T47D (cell line): ENCODE results near the gene AP3B2.

Experiments
- DNase-seq, 2 experiments: peaks; one replicate each; pipeline versions ENCODE4 v3.0.0 to v3.0.0-alpha.2; 2011 to 2012; ENCODE audit warnings: low read depth in 1 of 2, low spot score in 1 of 2
- JUND ChIP-seq: IDR thresholded peaks from 2 replicates; pipeline ENCODE4 v1.6.1; 2012; ENCODE audit warnings: low read depth
- in situ Hi-C: cut with HindIII; loops from 2 replicates; pipeline ENCODE4 v1.10.0; 2016; ENCODE audit warnings: low sequenced_read_pairs, low pct_unique_long_range_greater_than_20kb

The AP3B2 gene, protein sequence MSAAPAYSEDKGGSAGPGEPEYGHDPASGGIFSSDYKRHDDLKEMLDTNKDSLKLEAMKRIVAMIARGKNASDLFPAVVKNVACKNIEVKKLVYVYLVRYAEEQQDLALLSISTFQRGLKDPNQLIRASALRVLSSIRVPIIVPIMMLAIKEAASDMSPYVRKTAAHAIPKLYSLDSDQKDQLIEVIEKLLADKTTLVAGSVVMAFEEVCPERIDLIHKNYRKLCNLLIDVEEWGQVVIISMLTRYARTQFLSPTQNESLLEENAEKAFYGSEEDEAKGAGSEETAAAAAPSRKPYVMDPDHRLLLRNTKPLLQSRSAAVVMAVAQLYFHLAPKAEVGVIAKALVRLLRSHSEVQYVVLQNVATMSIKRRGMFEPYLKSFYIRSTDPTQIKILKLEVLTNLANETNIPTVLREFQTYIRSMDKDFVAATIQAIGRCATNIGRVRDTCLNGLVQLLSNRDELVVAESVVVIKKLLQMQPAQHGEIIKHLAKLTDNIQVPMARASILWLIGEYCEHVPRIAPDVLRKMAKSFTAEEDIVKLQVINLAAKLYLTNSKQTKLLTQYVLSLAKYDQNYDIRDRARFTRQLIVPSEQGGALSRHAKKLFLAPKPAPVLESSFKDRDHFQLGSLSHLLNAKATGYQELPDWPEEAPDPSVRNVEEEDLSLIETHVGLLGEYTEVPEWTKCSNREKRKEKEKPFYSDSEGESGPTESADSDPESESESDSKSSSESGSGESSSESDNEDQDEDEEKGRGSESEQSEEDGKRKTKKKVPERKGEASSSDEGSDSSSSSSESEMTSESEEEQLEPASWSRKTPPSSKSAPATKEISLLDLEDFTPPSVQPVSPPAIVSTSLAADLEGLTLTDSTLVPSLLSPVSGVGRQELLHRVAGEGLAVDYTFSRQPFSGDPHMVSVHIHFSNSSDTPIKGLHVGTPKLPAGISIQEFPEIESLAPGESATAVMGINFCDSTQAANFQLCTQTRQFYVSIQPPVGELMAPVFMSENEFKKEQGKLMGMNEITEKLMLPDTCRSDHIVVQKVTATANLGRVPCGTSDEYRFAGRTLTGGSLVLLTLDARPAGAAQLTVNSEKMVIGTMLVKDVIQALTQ

GRCh38 chr15:82709421-82710207 lies at the start of gene AP3B2:
AP3B2 (minus strand) TSS chr15:82709875; CDS start chr15:82709706, 169 bp downstream.
- in situ Hi-C loops = no loop called here
- DNase-seq = peak; percentile 78 to 91
- no peak for TF ChIP-seq JUND

- in situ Hi-C loops = no loop called here
- DNase-seq = no peak
- no peak for TF ChIP-seq JUND
These were observed 41.6 kb upstream of the AP3B2 start for GRCh38 chr15:82751308-82751707.

GRCh38 chr15:82750831-82751180 lies 41.1 kb upstream of the AP3B2 start:
- TF ChIP-seq JUND = no peak
- in situ Hi-C loops = no loop called here
- DNase-seq = peak in 1 of 2 experiments; percentile 44

GRCh38 chr15:82749951-82750830 lies 40.5 kb upstream of the AP3B2 start:
- no peak for TF ChIP-seq JUND
- in situ Hi-C loops = no loop called here
- peak; percentile 79 to 96 for DNase-seq

- DNase-seq = no peak
- in situ Hi-C loops = no loop called here
- no peak for TF ChIP-seq JUND
These were observed 38.6 kb upstream of the AP3B2 start for GRCh38 chr15:82748315-82748714.

DNA sequence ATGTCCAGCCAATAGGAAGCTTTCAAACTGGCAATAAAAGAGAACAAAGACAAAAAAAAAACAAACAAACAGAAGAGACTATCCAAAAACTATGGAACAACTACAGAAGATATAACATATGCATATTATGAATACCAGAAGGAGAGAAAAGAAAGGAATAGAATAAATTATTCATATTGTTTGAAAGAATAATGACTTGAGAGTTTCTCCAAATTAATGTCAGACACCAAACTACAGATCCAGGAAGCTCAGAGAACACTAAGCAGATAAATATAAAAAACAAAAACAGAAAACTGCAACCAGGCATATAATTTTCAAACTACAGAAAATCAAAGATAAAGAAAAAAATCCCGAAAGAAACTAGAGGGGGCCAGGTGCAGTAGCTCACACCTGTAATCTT lies 34.1 kb upstream of the AP3B2 start:
- TF ChIP-seq JUND = no peak
- no peak for DNase-seq
- in situ Hi-C loops = no loop called here

- peak in 1 of 2 experiments; percentile 27 for DNase-seq
- in situ Hi-C loops = no loop called here
These were observed 32.5 kb upstream of the AP3B2 start for GRCh38 chr15:82742134-82742533.

DNA sequence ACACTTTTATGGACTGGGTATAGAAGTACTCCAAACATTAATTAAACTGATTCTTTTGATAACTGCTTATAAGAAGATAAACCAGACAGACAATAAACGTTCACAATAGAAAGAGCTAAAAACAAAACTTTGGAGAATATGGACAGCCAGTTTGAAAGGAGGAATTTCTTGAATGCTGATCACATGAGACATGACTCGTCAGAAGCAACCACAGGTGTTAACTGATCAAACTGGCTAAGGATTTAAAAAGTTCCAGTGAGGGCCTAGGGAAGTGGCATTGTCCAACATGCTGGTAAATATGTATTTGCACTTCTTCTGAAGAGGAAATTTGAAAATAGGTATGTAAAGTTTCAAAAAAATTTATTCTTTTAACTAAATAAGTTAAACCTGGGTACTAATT lies 29.4 kb upstream of the AP3B2 start:
- TF ChIP-seq JUND = no peak
- in situ Hi-C loops = no loop called here
- DNase-seq = peak in 1 of 2 experiments; percentile 36

More at GRCh38 chr15:82742134-82742533, 32.5 kb upstream of the AP3B2 start:
- no peak for TF ChIP-seq JUND

GRCh38 chr15:82737975-82738374 lies 28.3 kb upstream of the AP3B2 start:
- in situ Hi-C loops = no loop called here
- TF ChIP-seq JUND = no peak
- DNase-seq = no peak

- no peak for DNase-seq
- no peak for TF ChIP-seq JUND
- in situ Hi-C loops = no loop called here
These were observed 21.9 kb upstream of the AP3B2 start for GRCh38 chr15:82731527-82731926.

DNA sequence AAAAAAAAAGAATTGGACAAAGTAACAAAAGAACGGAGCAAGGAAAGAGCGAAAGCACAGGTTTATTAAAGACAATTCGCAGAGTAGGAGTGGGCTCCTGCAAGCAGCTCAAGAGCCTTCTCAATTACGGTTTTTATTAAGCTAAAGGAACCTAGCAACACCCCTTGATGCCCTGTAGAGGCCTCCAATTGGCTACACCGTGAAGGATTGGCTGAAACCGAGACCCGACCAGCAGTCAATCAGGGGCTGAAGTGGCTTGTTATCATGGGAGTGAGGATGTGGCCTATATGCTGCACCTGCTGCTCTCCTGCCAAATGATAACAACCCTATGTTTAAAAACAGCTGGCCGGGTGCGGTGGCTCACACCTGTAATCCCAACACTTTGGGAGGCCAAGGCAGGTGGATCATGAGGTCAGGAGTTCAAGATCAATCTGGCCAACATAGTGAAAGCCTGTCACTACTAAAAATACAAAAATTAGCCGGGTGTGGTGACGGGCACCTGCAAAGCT lies 20.4 kb upstream of the AP3B2 start:
- no peak for TF ChIP-seq JUND
- in situ Hi-C loops = no loop called here
- DNase-seq = no peak
